Putamen (tissue), 1 donor: Measurements from ENCODE around the gene LBHD2.

ENCODE experiments used
- DNase-seq: peaks from one replicate; pipeline ENCODE4 v3.0.0-alpha.2; 2016; ENCODE audit warnings: low spot score

LBHD2 gene

DNA sequence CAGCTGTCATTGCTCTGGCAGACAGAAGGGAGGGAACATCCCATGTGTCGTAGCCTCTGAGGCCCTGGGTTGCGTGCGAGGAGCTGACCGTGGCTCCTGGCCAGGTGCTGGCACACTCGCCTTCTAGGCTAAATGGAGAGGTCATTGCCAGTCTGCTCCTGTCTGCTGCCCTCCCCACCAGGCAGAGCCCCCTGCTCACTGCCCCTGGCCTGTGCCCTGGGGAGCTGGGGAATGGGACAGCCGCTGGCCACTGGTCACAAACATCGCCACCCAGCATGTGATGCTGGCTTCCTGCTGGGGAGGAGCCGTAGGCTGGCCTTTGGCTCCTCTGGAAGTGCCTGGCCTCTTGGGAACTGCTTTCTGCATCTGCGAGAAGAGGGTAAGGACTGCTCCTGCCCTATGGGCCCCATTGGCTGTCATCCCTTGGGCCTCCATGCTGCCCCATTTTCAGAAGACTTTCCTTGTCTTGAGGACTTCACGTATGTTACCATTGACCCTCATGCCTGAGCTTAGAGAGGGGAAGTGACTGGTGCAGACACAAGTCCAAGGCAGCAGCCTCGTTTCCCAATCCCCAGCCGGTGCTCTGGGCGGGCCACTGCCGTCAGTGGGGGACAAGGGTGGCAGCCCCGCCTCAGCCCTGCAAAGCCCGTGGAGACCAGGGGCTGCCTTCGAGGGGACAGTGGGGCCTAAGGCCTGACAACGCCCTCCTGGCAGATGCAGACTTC, 37.3 kb downstream of the LBHD2 start:
- no peak for DNase-seq

DNA sequence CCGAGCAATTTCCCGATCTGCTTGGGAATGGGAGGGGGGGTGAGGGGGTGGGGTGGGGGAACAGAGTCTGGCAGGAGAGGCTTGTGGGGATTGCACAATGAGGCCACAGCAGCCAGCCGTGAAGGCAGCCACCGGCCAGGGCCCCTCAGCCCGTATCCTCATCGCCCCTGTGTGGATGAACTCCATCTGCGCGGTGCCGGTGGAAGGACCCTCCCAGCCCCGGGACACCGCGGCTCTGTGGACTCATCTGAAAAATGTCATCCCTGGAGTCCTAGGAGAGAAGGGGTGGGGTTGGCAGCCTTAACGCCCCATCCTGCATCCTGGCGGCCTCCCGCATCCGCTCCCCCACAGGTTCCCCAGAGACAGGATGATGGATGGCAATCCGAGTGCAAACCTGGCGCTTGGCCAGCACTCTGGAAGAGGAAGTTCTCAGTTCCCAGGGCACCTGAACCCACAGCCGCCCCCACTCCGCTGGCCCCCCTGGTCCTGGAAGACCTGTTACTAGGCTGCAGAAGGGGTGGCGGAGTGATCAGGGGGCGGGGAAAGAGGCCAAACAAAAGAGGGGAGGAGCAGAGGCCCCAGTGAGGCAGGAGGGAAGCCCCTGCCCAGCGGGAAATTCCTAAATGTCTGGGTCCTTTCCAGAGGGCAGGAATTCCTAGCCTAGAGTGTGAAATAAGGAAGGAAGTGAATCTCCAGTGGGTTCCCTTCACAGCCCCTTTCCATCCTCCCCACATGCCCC, 38.0 kb downstream of the LBHD2 start:
- DNase-seq: no peak

DNA sequence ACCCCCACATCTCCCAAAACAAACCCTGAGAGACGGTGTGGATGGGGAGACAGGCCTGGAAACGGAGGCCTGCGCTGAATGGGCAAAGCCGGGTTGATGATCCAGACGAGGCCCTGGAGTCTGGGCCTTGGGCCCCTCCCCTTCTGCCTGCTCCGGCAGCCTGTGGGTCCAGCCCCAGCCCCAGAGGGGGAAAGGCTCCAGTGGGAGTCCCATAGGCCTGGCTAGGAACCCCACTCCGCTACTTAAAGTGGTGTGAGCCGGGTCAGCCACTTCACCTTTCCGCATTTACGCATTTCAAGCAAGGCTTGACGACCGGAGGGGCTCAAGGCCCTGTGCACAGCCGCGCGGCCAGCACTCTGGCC, 38.6 kb downstream of the LBHD2 start:
- no peak for DNase-seq

DNA sequence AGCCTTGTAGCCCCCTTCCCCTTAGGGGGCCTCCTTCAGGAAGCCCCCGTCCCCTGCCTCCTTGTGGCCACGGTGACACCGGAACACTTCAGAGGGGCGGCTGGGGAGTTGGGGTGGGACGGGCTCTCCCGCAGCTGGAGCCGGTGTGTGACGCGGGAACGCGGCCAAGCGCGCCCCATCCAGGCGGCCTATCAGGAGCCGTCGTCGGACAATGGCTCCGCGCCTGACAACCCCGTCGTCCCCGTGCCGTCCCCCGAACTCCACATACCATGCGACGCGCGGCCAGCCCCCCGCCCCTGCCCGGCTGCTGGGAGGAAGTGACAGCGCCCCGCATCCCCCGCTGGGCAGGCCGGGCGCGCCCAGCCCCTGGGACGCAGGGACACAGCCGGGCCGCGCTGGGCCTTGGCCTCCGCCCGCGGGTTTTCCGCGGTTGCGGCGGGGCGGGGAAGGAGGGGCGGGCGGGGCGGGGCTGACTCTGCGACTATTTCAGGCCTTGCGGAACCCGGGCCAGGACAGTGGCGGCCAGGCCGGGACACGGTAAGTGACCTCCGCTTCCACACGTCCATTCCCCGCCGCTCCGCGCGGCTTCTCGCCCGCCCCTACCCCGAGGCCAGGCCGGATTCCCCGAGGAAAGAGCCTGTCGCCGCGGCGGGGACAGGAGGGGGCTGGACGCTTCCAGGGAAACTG, 39.1 kb downstream of the LBHD2 start, which contains the start of gene TNFAIP2:
TNFAIP2 (plus strand) TSS at position 515 of the 687 bp plus-strand sequence. CDS start 2,997 bp downstream, outside the sequence.
- no peak for DNase-seq

DNA sequence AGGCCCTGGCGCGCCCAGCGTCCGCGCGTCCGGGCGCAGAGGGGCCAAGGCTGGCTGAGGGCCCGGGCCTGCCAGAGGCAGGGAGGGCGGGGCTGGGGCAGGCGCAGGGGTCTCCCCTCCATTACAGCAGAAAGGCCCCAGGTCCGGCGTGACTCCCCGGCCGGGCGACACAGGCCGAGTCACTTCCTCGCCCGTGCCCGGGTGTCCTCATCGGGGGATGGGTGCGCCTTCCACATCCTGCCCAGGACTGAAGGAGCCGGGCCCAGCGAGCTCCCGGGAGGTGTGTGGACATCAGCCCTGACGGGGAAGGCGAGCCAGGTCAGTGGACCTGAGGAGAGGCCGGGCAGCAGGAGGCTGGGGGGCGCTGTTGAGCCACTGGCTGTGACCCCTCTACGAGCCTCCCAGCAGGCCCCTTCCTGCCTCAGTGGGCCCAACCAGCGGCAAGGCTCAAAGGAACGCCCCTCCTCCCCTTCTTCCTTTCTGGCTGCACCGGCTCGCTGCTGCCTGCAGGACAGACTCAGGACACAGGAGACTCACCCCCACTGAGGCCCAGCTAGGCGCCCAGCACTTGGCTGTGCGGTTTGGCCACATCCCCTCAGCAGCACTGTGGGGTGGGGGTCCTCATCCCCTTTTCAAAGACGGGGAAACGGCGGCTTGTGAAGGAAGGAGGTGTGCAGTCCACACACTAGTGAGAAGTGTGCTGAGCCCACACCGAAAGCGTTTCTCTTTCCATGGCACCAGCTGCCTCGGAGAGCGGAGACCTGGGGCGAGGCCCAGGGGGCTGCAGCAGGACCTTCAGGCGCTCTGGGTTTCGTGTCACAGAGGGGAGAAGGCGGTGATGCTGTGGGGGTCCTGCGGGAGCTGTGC, 39.9 kb downstream of the LBHD2 start:
- DNase-seq: no peak

DNA sequence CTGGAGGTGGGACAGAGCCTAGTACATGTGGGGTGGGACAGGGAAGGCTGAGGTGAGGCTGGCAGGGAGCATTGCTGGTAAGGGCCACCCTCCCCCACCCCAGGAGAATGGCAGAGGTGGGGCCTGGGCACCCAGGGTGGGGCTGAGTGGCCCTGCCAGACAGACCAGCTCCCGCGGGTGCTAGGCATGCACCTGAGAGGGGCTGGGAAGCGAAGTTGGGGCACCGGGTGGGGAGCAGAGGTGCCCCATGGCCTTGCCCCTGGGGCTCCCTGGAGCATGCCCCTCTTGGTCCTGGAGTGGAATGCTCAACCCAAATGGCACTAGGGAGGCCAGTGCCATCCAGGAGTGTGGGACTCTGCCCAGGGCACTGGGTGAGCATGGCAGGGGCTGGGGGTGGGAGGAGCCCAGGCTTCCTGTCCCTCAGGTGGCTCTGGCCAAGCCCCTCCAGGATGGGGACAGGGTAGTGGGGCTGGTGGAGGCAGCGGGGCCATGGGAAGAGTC, 40.5 kb downstream of the LBHD2 start:
- DNase-seq: no peak

DNA sequence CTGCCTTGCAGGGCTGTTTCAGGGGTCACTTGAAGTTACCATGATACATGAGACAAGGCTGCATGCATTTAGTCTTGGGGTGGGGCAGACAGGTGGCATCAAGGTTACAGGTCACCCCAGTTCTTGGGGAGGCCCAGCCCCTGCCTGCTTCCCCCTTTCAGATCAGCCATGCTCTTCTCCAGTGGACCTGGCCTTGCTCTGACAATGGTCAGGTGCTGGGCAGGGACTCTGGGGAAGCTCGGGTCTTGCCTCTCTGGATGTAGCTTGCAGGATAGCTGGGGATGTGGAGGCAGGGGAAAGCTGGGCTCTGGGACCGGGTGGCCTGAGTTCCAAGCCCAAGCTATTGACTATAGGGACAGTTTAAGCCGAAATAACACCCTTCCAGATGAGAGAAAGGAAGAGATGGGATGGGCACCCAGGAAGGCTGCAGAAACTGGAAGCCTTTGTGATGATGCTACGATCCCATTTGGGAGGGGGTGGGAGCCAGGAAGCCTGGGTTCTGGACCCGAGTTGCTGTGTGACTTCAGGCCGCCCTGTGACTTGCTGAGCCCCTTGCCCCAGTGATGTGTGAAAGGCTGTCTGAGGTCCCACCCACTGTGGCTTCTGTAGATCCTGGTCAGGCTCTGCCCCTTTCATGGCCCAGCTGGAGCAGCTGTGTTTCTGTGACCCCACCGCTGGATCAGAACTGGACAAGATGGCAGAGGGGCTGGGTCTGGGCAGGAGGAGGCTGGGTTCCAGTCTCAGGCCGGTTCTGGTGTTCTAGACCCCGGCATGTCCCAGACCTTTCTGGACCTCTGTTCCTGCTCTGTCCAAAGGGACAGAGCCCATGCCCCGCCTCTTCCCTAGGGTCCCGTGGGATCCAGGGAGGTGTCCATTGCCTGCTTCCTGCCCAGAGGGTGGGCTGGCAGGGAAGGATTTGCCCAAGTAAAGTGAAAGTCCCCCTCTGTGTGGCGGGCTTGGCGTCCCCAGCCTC, 41.4 kb downstream of the LBHD2 start:
- no peak for DNase-seq

DNA sequence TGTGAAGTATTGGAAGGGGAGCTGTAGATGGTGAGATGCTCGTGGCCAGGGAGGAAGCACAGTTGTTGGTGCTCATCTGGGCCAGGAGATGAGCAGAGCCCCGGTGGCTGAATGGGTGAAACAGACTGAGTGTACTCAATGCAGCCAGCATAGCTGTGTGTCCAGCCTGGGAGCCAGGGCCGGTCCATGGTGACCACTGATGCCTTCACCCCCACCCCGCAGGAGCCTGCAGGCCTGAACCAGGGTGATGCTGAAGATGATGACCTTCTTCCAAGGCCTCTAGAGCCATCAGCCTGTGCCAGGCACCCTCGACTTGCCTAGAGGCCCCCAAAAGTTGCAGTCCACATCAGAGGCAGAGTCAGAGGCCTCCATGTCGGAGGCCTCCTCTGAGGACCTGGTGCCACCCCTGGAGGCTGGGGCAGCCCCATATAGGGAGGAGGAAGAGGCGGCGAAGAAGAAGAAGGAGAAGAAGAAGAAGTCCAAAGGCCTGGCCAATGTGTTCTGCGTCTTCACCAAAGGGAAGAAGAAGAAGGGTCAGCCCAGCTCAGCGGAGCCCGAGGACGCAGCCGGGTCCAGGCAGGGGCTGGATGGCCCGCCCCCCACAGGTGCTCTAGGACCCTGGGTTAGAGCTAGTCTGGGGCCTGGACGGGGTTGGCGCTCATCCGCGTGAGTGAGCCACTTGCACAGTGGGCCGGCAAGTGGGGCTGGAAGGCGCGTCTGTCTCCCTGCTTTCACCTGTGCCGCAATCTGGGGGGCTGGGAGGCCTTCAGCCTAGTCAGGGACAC, 42.3 kb downstream of the LBHD2 start:
- no peak for DNase-seq

DNA sequence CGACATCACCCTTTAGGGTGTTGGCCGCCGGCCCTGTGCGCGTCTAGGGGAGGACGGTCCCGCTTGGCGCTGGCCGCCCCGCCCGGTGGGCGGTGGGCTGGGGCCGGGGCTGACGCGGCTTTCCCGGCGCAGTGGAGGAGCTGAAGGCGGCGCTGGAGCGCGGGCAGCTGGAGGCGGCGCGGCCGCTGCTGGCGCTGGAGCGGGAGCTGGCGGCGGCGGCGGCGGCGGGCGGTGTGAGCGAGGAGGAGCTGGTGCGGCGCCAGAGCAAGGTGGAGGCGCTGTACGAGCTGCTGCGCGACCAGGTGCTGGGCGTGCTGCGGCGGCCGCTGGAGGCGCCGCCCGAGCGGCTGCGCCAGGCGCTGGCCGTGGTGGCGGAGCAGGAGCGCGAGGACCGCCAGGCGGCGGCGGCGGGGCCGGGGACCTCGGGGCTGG, 42.9 kb downstream of the LBHD2 start:
- DNase-seq: no peak

DNA sequence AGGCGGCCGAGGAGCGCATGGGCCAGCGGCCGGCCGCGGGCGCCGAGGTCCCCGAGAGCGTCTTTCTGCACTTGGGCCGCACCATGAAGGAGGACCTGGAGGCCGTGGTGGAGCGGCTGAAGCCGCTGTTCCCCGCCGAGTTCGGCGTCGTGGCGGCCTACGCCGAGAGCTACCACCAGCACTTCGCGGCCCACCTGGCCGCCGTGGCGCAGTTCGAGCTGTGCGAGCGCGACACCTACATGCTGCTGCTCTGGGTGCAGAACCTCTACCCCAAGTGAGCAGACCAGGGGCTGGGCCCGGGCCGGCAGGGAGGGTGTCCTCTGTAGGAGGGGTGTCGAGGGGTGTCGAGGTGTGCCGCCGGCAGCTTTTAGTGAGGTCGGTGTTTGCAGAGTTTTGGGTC, 43.3 kb downstream of the LBHD2 start:
- DNase-seq: no peak

DNA sequence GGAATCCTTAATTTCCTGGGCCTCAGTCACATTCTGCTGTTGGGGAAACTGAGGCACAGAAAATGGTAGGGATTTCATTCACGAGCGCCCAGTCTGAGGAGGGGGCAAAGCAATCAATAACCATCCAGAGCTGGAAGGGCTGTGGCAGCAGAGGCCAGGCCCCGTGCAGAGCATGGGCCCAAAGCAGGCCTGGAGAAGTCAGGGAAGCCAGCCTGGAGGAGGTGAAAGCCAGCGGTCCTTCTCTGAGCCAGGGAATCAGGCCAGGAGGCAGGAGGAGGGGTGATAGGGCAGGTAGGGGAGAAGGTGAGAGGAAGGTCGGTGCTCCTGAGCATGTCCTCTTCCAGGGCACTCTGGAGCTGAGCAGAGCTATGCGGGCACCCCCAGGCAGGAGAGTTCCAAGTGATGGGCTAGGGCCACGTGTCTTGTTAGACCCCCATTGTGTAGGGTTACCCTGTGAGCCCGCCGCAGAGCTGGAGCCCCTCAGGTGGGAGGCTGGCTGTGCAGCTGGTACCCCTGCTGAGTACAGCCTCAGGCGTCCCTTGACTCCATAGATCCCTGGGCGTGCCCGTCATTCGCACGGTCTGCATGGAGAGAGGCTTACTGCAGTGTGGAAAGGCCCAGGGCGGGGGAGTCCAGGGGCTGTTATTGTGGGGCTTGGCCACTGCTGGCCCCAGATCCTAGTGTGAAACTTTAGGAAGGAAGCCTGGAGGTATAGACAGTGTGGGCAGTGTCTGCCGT, 44.0 kb downstream of the LBHD2 start:
- no peak for DNase-seq

DNA sequence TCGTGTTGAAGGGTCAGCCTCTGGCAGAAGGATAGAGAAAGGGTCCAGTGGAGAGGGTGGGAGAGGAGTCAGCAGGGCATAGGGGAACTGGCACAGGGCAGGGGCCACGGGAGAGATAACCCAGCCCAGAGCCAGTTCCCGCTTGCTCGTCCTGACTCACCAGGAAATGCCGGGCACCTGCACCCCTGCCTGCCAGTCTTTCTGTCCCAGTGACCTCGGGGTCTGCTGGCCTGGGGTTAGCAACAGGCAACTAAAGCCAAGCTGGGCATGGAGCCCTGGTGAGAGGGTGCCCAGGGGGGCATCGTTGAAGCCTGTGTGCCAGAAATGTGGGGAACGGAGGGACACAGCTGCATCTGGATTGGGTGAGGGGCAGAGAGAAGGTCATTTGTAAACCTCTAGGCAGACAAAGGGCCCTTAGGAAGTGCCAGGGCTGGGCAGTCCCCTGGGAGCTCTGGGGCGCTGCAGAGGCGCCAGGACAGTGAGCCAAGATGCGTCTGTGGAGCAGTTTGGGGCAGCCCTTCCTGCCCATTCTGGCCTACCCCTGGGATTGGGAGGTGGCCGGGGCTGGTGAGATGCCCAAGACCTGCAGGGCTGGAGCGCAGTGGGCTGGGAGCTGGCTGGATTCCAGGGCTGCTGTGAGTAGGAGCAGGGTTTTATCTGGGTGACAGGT, 44.8 kb downstream of the LBHD2 start:
- no peak for DNase-seq

DNA sequence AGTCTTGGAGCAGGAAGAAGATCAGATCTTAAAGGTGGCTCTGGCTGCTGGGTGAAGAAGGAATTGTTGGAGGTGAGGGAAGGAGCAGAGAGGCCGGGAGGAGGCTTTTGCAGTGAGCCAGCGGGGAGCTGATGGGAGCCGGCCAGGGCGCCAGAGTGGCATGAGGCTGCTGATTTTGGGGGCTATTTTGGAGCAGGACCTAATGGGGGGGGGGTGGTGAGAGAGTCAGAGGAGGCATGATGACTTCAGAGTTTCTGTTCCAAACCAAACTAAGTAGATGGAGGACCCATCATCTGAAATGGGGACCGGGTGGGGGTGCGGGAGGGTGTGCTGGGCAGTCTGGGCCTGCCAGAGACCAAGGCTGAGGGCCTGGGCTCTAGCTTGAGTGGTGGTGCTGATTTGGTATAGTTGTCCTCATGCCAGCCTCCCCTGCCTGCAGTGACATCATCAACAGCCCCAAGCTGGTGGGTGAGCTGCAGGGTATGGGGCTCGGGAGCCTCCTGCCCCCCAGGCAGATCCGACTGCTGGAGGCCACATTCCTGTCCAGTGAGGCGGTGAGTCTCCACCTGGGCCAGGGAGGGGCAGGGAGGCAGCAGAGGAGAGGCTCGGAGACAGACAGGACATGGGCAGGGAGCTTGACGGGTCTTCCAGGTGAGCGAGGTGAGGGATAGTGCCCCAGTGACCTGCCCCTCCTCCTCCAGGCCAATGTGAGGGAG, 45.4 kb downstream of the LBHD2 start:
- no peak for DNase-seq

DNA sequence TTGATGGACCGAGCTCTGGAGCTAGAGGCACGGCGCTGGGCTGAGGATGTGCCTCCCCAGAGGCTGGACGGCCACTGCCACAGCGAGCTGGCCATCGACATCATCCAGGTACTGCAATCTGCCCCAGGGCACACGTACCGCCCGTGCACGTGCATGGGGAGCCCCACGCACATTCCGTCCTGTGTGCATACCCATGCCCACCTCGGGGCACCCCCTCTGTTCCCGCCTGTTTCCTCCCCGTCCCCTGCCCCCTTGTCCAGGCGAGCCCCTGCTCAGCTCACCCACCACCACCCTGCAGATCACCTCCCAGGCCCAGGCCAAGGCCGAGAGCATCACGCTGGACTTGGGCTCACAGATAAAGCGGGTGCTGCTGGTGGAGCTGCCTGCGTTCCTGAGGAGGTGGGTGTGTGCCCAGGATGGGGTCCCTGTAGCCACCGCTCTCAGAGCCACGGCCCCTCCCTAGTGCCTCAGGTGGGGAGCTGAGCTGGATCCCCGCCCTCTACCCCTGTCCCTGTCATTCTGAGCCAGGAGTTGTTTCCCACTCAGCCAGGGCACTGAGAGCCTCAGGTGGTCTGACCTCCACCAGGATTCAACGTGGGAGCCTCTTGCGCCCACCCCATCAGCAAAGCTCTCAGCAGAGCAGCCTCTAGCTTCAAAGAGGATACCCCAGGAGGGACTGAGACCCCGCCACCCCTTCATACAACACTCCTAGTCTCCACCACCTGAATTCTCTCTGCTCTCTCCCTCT, 46.2 kb downstream of the LBHD2 start:
- no peak for DNase-seq

DNA sequence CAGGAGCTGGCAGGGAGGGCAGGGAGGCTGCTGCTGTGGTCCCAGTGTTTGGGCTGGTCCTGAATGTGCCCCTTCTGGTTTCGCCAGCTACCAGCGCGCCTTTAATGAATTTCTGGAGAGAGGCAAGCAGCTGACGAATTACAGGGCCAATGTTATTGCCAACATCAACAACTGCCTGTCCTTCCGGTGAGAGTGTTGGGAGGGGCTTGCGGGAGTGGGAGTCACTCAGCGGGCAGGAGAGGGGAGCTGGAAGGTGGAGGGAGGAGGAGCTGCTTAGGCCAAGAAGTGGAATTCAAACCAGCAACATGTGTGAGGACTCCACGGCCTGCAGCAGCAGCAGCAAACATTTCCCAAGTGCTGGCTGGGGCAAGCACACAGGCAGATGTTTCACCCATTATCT, 47.0 kb downstream of the LBHD2 start:
- DNase-seq: no peak

DNA sequence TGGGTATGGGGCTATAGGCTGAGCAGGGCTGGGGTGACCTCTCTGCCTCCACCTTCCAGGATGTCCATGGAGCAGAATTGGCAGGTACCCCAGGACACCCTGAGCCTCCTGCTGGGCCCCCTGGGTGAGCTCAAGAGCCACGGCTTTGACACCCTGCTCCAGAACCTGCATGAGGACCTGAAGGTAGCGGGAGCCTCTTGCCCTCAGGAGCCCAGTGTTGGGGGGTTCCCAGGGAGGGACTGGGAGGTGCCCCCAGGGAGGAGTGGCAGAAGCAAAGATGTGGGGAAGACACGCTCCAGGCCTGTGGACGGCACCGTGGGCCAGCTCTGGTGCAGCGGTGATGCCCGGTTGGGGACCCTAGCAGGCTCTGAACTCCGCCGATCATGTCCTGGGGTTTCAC, 47.6 kb downstream of the LBHD2 start:
- no peak for DNase-seq
